ENCODE measurements around the gene RPS16. TPM values are rescaled to one million over a fixed set of nuclear protein-coding genes. Genes with fewer than 3 reads are reported as not detected.

RPS16 gene
- total and polyA plus RNA-seq, 9 of the 15 experiments (the other 6 are each of a cell fraction or from before 2014, with no cell fraction given) = 82.6 to 3,671 (median 2,204) TPM

DNA sequence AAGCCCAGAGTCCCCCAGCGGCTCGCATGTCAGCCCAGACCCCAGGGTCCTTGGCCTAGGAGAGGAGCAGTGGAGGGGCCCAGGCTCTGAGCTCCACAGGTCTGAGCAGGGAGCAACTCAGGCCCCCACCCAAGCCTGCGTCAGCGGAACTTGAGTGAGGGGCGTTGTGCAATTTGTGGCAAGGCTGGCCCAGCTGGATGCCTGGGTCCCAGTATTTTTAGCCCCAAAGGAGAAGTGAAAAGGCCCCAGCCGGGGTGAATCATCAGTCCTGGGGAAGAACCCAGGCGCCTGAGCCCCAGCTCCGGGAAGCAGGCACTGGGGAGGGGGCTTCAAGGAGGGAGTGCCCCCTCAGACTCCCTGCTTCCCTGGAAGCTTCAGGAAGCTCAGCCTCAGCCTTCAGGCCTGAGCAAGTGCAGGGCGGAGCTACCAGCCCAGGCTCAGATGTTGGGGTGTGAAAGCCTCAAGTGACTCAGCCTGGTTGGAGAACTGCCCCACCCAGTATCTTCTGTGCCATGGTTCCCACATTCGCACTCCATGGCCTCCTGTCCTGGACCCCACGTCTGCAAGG, 37.4 kb downstream of the RPS16 start (continued):
- TF ChIP-seq, protein P1, sequence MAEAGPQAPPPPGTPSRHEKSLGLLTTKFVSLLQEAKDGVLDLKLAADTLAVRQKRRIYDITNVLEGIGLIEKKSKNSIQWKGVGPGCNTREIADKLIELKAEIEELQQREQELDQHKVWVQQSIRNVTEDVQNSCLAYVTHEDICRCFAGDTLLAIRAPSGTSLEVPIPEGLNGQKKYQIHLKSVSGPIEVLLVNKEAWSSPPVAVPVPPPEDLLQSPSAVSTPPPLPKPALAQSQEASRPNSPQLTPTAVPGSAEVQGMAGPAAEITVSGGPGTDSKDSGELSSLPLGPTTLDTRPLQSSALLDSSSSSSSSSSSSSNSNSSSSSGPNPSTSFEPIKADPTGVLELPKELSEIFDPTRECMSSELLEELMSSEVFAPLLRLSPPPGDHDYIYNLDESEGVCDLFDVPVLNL (CRISPR knock-in tag; IDR thresholded peaks at IDR 0.05; ENCODE audit: low read depth) = no peak

DNA sequence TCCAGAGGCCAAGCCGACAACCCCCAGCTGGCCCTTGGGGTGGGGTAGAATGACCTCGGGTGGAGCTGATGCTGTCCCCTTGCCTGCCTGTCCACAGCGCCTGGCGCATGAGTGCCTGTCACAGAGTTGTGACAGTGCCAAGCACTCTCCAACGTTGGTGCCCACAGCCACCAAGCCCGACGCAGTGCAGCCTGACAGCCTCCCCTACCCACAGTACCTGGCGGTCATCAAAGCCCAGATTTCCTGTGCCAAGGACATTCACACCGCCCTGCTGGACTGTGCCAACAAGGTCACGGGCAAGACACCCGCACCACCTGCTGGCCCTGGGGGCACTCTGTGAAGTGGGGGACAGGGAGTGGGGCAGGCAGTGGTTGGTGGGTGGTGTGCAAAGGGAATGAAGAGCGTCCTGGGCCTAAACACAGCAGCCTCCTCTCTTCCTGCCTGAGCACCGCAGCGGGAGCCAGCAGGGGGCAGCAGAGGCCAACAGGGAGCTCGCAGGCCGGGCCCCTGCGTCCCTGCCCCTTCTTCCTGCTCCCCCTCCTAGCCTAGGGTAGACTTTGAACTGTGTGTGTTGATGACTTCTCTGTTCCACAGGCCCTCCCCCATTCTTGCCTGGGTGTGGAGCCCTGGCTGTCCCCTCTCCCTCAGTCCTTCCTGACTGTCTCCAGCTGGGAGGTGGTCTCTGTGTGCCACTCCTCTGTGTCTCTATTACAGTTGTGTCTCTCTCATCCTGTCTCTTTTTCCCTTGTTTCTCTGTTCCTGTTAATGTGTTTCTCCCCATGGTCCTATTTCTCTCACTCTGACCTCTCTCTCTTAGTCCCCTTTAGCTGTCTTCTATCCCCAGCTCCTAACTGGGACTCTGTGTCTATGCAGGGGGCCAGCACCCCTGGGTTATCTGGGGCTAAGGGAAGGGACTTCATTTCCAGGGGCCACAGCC, 38.1 kb downstream of the RPS16 start:
- peaks cover 33 to 42% of the 10 kb centered on the region in 2 experiments for H3K4me1 ChIP-seq (replicated peaks in 1 of 2; ENCODE audit: control insufficient read depth in 2 of 2, insufficient read depth in 2 of 2, low read length in 2 of 2)
- H3K79me2 ChIP-seq (ENCODE audit: control insufficient read depth, insufficient read depth, low read length) = peaks cover 2% of the 10 kb centered on the region; the same call in 2 of the 3 replicates
- 40% methylated on average over 17 of the region's 17 CpGs for WGBS (ENCODE audit: insufficient coverage, low coverage, missing lambda C conversion rate)
- peak; percentile 79 to 92 (median 86) for DNase-seq (ENCODE audit: extremely low read depth in 1 of 4, low spot score in 3 of 4)
- peak; percentile 88 for FAIRE-seq
- peak overlapping the region; percentile 33 to 85; a peak in 3 of 4 replicates for H3K9ac ChIP-seq (ENCODE audit: insufficient read depth in 1 of 2, low read depth in 2 of 2, low read length in 2 of 2)
- peak overlapping the region; percentile 45; the same call in 1 of the 2 replicates for H2AFZ ChIP-seq (ENCODE audit: low read depth, low read length)
- intact Hi-C loops (cut with micrococcal nuclease) = loop anchor here (1.0 kb wide), 1 partner anchor 15 kb away; the partner anchor contains the start of gene PLEKHG2
- no peaks in the 10 kb centered on the region for H3K27me3 ChIP-seq (ENCODE audit: control insufficient read depth in 2 of 2, insufficient read depth in 2 of 2, low read length in 2 of 2)
- H3K4me2 ChIP-seq (ENCODE audit: insufficient read depth, low read length) = peak overlapping the region; percentile 52
- H3K27ac ChIP-seq (ENCODE audit: extremely low read depth, low read depth, low read length) = peak overlapping the region; percentile 68
- H3K36me3 ChIP-seq (ENCODE audit: control insufficient read depth, insufficient read depth, low read length) = peaks cover 27% of the 10 kb centered on the region; the same call in 2 of the 3 replicates
- peaks cover 3% of the 10 kb centered on the region for H3K9me1 ChIP-seq (ENCODE audit: control insufficient read depth, insufficient read depth, low read length)
- no peaks in the 10 kb centered on the region for H4K20me1 ChIP-seq (replicated peaks; ENCODE audit: control insufficient read depth, insufficient read depth, low read length)
- H3K9me3 ChIP-seq (replicated peaks; ENCODE audit: control insufficient read depth, insufficient read depth, low read depth, low read length) = no peaks in the 10 kb centered on the region
- no TSS peak for BruUV-seq (replicated peaks)
- CTCF ChIA-PET (ENCODE audit: low intra/inter-chr PET ratio) = interaction anchor here (0.5 to 4.4 kb wide), 4 partner anchors 10 to 154 kb away, joined by 3 to 74 read pairs (median 4); partner anchors contain the start of gene PLEKHG2
- POLR2A ChIA-PET = interaction anchor here (0.6 to 1.8 kb wide), 14 partner anchors 9 to 531 kb away, joined by 3 to 12 read pairs (median 4); partner anchors contain the start of genes RPS16, SAMD4B, SUPT5H and TIMM50
- peak; percentile 92 for ATAC-seq
- in situ Hi-C loops (cut with MboI) = no loop called here
- no peak overlapping the region for H3K4me3 ChIP-seq
- TF ChIP-seq, protein P2, sequence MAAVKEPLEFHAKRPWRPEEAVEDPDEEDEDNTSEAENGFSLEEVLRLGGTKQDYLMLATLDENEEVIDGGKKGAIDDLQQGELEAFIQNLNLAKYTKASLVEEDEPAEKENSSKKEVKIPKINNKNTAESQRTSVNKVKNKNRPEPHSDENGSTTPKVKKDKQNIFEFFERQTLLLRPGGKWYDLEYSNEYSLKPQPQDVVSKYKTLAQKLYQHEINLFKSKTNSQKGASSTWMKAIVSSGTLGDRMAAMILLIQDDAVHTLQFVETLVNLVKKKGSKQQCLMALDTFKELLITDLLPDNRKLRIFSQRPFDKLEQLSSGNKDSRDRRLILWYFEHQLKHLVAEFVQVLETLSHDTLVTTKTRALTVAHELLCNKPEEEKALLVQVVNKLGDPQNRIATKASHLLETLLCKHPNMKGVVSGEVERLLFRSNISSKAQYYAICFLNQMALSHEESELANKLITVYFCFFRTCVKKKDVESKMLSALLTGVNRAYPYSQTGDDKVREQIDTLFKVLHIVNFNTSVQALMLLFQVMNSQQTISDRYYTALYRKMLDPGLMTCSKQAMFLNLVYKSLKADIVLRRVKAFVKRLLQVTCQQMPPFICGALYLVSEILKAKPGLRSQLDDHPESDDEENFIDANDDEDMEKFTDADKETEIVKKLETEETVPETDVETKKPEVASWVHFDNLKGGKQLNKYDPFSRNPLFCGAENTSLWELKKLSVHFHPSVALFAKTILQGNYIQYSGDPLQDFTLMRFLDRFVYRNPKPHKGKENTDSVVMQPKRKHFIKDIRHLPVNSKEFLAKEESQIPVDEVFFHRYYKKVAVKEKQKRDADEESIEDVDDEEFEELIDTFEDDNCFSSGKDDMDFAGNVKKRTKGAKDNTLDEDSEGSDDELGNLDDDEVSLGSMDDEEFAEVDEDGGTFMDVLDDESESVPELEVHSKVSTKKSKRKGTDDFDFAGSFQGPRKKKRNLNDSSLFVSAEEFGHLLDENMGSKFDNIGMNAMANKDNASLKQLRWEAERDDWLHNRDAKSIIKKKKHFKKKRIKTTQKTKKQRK (IDR thresholded peaks at IDR 0.05; ENCODE audit: borderline replicate concordance, low read depth, low read length) = no peak
- TF ChIP-seq ATF1 (CRISPR knock-in tag; IDR thresholded peaks at IDR 0.05) (no peak), ATF1 (tag; IDR thresholded peaks at IDR 0.05) (no peak), ZNF41 (CRISPR knock-in tag; conservative IDR thresholded peaks at IDR 0.05) (no peak; the same call in 1 of the 2 replicates), JUND (IDR thresholded peaks at IDR 0.05; ENCODE audit: borderline replicate concordance, low read depth, low read length) (peak; percentile 53), JUND (tag; IDR thresholded peaks at IDR 0.05; ENCODE audit: borderline replicate concordance, low read depth, low read length) (peak; percentile 49; the same call in 1 of the 3 replicates), CBX8 (IDR thresholded peaks at IDR 0.05; ENCODE audit: borderline replicate concordance, extremely low read depth, low read depth, low read length, poor library complexity, severe bottlenecking) (no peak), ARID2 (IDR thresholded peaks at IDR 0.05) (peak; percentile 96)
- TF ChIP-seq, protein P3, sequence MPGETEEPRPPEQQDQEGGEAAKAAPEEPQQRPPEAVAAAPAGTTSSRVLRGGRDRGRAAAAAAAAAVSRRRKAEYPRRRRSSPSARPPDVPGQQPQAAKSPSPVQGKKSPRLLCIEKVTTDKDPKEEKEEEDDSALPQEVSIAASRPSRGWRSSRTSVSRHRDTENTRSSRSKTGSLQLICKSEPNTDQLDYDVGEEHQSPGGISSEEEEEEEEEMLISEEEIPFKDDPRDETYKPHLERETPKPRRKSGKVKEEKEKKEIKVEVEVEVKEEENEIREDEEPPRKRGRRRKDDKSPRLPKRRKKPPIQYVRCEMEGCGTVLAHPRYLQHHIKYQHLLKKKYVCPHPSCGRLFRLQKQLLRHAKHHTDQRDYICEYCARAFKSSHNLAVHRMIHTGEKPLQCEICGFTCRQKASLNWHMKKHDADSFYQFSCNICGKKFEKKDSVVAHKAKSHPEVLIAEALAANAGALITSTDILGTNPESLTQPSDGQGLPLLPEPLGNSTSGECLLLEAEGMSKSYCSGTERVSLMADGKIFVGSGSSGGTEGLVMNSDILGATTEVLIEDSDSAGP (CRISPR knock-in tag; IDR thresholded peaks at IDR 0.05) = 0 out of 2 replicates have a peak, but pooled peaks have one; percentile 47

All from K562 (cell line).